Lung (tissue), 12 donors: ENCODE measurements around the gene TWIST1. TPM values are rescaled to one million over a fixed set of nuclear protein-coding genes. Genes with fewer than 3 reads are reported as not detected.

ENCODE experiments used
- ATAC-seq: fragments of 200-7000 bp; cut with Tn5 transposase; one replicate; pipeline ENCODE4 v1.9.1; 2020; ENCODE audit warnings: moderate number of reproducible peaks; ENCODE audit not compliant: insufficient read depth, low FRiP score
- DNase-seq, 3 donors: peaks; one replicate each; pipeline ENCODE4 v3.0.0-alpha.2; 2013 to 2017
- H3K27ac ChIP-seq, 2 donors: one replicate each; pipeline ENCODE4 v1.5.1; 2013; ENCODE audit warnings: mild to moderate bottlenecking in 2 of 2, moderate library complexity in 2 of 2, control low read depth in 1 of 2, inconsistent platforms in 1 of 2, low read depth in 1 of 2, low read length in 1 of 2
- H3K27me3 ChIP-seq, 3 donors: one replicate each; pipeline ENCODE4 v1.5.1; 2013; ENCODE audit warnings: low read length in 2 of 3; ENCODE audit not compliant: control insufficient read depth in 3 of 3, insufficient read depth in 3 of 3
- H3K36me3 ChIP-seq, 4 donors: one replicate each; pipeline ENCODE4 v1.5.1; 2013; ENCODE audit warnings: low read length in 4 of 4, mild to moderate bottlenecking in 1 of 4, moderate library complexity in 1 of 4; ENCODE audit not compliant: control insufficient read depth in 4 of 4, insufficient read depth in 4 of 4
- H3K4me1 ChIP-seq, 5 donors: one replicate each; pipeline ENCODE4 v1.5.1; 2013; ENCODE audit warnings: low read length in 5 of 5, mild to moderate bottlenecking in 2 of 5, moderate library complexity in 1 of 5; ENCODE audit not compliant: control insufficient read depth in 5 of 5, insufficient read depth in 5 of 5
- H3K4me3 ChIP-seq: one replicate; pipeline ENCODE4 v1.5.1; 2013; ENCODE audit warnings: mild to moderate bottlenecking, control low read depth, moderate library complexity
- H3K9ac ChIP-seq, 2 donors: one replicate each; pipeline ENCODE4 v1.5.1; 2013; ENCODE audit warnings: low read length in 2 of 2, control low read depth in 1 of 2; ENCODE audit not compliant: insufficient read depth in 1 of 2
- H3K9me3 ChIP-seq, 4 donors: one replicate each; pipeline ENCODE4 v1.5.1; 2013; ENCODE audit warnings: low read length in 3 of 4, mild to moderate bottlenecking in 1 of 4, moderate library complexity in 1 of 4; ENCODE audit not compliant: control insufficient read depth in 4 of 4, insufficient read depth in 3 of 4
- CTCF ChIP-seq: IDR thresholded peaks from 2 replicates; pipeline ENCODE4 v1.5.1; 2012; ENCODE audit warnings: mild to moderate bottlenecking; ENCODE audit errors: control extremely low read depth, extremely low read depth
- WGBS, 2 donors: extraction: QIAGEN DNeasy Blood & Tissue Kit; methylation state at CpG; one replicate each; pipeline ENCODE4 v1.1.7; 2013; 5-methylcytosine and 5-hydroxymethylcytosine counted together
- polyA plus RNA-seq, 2 donors: library from polyadenylated mRNA; stranded (reverse); fragments of 200-250 nt; gene quantifications; one replicate each; pipeline ENCODE4 v1.2.1, GENCODE V29; 2013
- total RNA-seq, 2 donors: library from RNA; depleted of rRNA in 1 of 2; stranded (reverse); fragments of >200 nt in 1 of 2; gene quantifications; one replicate each; pipeline ENCODE4 v1.2.1, GENCODE V29; 2014 to 2021
- donor health status: control.
- donor health status: control.
- donor health status: Bipolar disorder and iron deficiency.
- donor health status: healthy.
- donor health status: DM: yes; HTN: yes; CAD: no.

Gene TWIST1
- total and polyA plus RNA-seq, 4 donors = 0.27 to 0.77 (median 0.65) TPM

- WGBS, 2 donors = 2 to 3% methylated on average over 48 of the region's 48 CpGs
- DNase-seq (peak; percentile 55 to 68 (median 63)), ATAC-seq (no peak)
- H3K9me3 ChIP-seq = peaks cover 0 to 8% (median 0%) of the 10 kb centered on the region in 4 donors
- no peak for TF ChIP-seq CTCF
- H3K27ac ChIP-seq = no peak overlapping the region
- H3K4me1 ChIP-seq = peaks cover 0 to 12% (median 2%) of the 10 kb centered on the region in 5 donors
- no peaks in the 10 kb centered on the region for H3K36me3 ChIP-seq
- H3K9ac ChIP-seq = no peak overlapping the region
- peaks cover 16 to 96% (median 92%) of the 10 kb centered on the region in 3 donors for H3K27me3 ChIP-seq
- no peak overlapping the region for H3K4me3 ChIP-seq
These were observed 9.9 kb downstream of the TWIST1 start for GRCh38 chr7:19107356-19108146.

- Histone ChIP-seq H3K27ac (no peak overlapping the region), H3K4me1 (peaks cover 0 to 11% (median 2%) of the 10 kb centered on the region in 5 donors), H3K4me3 (no peak overlapping the region), H3K9ac (no peak overlapping the region), H3K36me3 (no peaks in the 10 kb centered on the region), H3K27me3 (peaks cover 13 to 92% (median 91%) of the 10 kb centered on the region in 3 donors), H3K9me3 (peaks cover 0 to 5% (median 0%) of the 10 kb centered on the region in 4 donors)
- WGBS, 2 donors = 5 to 6% methylated on average over 6 of the region's 6 CpGs
- no peak for DNase-seq
- ATAC-seq = no peak
- no peak for TF ChIP-seq CTCF
These were observed 10.4 kb downstream of the TWIST1 start for GRCh38 chr7:19107081-19107355.

- H3K36me3 ChIP-seq = no peaks in the 10 kb centered on the region
- H3K4me1 ChIP-seq = peaks cover 0 to 11% (median 2%) of the 10 kb centered on the region in 5 donors
- H3K27me3 ChIP-seq = peaks cover 17 to 91% (median 88%) of the 10 kb centered on the region in 3 donors
- no peak overlapping the region for H3K4me3 ChIP-seq
- no peak for TF ChIP-seq CTCF
- H3K27ac ChIP-seq = no peak overlapping the region
- ATAC-seq (no peak), DNase-seq (peak in 2 of 3 donors; percentile 1 to 18)
- WGBS, 2 donors = 4 to 6% methylated on average over 49 of the region's 49 CpGs
- H3K9ac ChIP-seq = no peak overlapping the region
- peaks cover 0 to 5% (median 0%) of the 10 kb centered on the region in 4 donors for H3K9me3 ChIP-seq
These were observed 11.0 kb downstream of the TWIST1 start for GRCh38 chr7:19106241-19107080.
